GM18951 (cell line): ENCODE results near the gene CCDC85B.

Experiments used
- POLR2A ChIP-seq: IDR thresholded peaks from 4 replicates; pipeline ENCODE4 v1.6.1; 2011; ENCODE audit warnings: mild to moderate bottlenecking; ENCODE audit not compliant: insufficient read length, insufficient read depth; ENCODE audit errors: extremely low read depth
- in situ Hi-C: fragments of 300-500 bp; cut with MboI; formaldehyde crosslinking; loops from one replicate; pipeline ENCODE4 v1.12.0; 2022; ENCODE audit warnings: low sequenced_read_pairs, mixed read lengths, inconsistent platforms; ENCODE audit not compliant: unreplicated experiment

CCDC85B gene

GRCh38 chr11:65919141-65919572 lies 28.7 kb downstream of the CCDC85B start, which contains the start of gene DRAP1:
TSS of gene DRAP1 (plus strand) at chr11:65919426. CDS start at chr11:65919502, 76 bp downstream.
- peak; percentile 26 for TF ChIP-seq POLR2A
- in situ Hi-C loops = no loop called here

GRCh38 chr11:65919573-65920371 lies 29.3 kb downstream of the CCDC85B start:
- TF ChIP-seq POLR2A = no peak
- in situ Hi-C loops = no loop called here

GRCh38 chr11:65920372-65920802 lies 29.9 kb downstream of the CCDC85B start:
- in situ Hi-C loops = no loop called here
- TF ChIP-seq POLR2A = no peak

- in situ Hi-C loops = no loop called here
- no peak for TF ChIP-seq POLR2A
Observed at GRCh38 chr11:65921033-65921555, 30.6 kb downstream of the CCDC85B start.

- no peak for TF ChIP-seq POLR2A
Observed at GRCh38 chr11:65921876-65922275, 31.4 kb downstream of the CCDC85B start.

GRCh38 chr11:65922565-65922964 lies 32.1 kb downstream of the CCDC85B start:
- no peak for TF ChIP-seq POLR2A
- in situ Hi-C loops = no loop called here

More at GRCh38 chr11:65921876-65922275, 31.4 kb downstream of the CCDC85B start:
- in situ Hi-C loops = no loop called here

GRCh38 chr11:65925397-65925796 lies 34.9 kb downstream of the CCDC85B start:
- in situ Hi-C loops = no loop called here
- TF ChIP-seq POLR2A = no peak

- peak; percentile 58 for TF ChIP-seq POLR2A
- in situ Hi-C loops = no loop called here
Observed at GRCh38 chr11:65927904-65928397, 37.5 kb downstream of the CCDC85B start.

- in situ Hi-C loops = no loop called here
- no peak for TF ChIP-seq POLR2A
Observed at GRCh38 chr11:65928667-65929066, 38.2 kb downstream of the CCDC85B start.

GRCh38 chr11:65931773-65932557 lies 41.5 kb downstream of the CCDC85B start:
- no peak for TF ChIP-seq POLR2A
- in situ Hi-C loops = no loop called here

- in situ Hi-C loops = no loop called here
- TF ChIP-seq POLR2A = no peak
Observed at GRCh38 chr11:65932558-65932919, 42.1 kb downstream of the CCDC85B start.

- TF ChIP-seq POLR2A = no peak
- in situ Hi-C loops = no loop called here
Observed at GRCh38 chr11:65934014-65934413, 43.5 kb downstream of the CCDC85B start.

GRCh38 chr11:65937766-65938165 lies 47.3 kb downstream of the CCDC85B start:
- in situ Hi-C loops = no loop called here
- TF ChIP-seq POLR2A = no peak
